K562 treated with DMSO at 1 percent for 4 hours (cell line): ENCODE measurements around the gene FOXK1. TPM values are rescaled to one million over a fixed set of nuclear protein-coding genes. Genes with fewer than 3 reads are reported as not detected.

Experiments used
- total RNA-seq: library from RNA; unstranded; fragments of 300-600 nt; gene quantifications from 2 replicates; pipeline ENCODE4 v1.2.3, GENCODE V29; 2022; ENCODE audit not compliant: insufficient read depth

FOXK1 gene
- 11.2 and 11.4 TPM in 2 replicates for total RNA-seq

GRCh38 chr7:4681886-4682620 is at the start of gene FOXK1:
FOXK1 (plus strand) TSS chr7:4682295; CDS start chr7:4682309, 14 bp downstream.

DNA sequence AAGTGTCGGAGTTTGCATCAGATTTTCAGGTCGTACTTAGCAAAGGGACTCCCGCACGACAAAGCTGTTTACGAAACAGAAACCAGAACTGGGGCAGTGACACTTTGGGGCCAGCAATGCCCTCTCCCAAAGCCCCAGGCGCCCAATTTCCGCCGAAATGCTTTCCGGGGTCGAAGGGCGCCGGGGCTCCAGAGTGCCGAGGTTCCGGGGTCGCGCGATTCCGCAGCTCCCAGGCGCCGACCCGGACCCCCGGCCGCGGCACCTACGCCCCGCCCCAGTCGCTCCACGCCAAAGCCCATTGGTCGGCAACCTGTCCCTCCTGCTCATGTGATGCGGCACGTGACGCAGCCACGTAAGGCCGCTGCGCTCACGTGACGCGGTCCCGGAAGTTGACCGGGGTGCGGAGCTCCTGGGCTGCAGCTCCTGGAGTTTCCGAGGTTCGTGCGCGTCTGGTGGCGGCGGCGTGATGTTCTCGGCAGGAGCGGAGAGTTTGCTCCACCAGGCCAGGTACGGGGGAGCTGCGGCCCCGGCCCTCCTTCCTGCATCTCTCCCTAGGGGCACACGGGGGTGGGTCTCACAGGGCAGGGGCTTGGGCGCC is 93.3 kb downstream of the FOXK1 start, which contains the start of gene AP5Z1:
Gene AP5Z1, plus strand, starts transcription at position 374 of the 598 bp plus-strand sequence. Its CDS starts 93 bp downstream, at position 467.

Other genes with a start within 250 kb of the FOXK1 start
- 47.4 and 49.2 TPM in 2 replicates for gene AP5Z1, start 93.3 kb downstream of the FOXK1 start, total RNA-seq
- gene PAPOLB, start 179.7 kb downstream of the FOXK1 start, total RNA-seq, result not detected in 2 replicates
- gene RADIL, start 201.4 kb downstream of the FOXK1 start, total RNA-seq, result 3.3 and 5.9 TPM in 2 replicates